HepG2 (cell line): ENCODE measurements around the gene DRD5. TPM values are rescaled to one million over a fixed set of nuclear protein-coding genes. Genes with fewer than 3 reads are reported as not detected.

Experiments
- ATAC-seq: fragments of 200-7000 bp; cut with Tn5 transposase; 3 replicates; pipeline ENCODE4 v1.9.1; 2020; ENCODE audit warnings: mild to moderate bottlenecking, moderate library complexity
- BruUV-seq: library from RNA; stranded (reverse); fragments of 400-500 nt; replicated peaks from 2 replicates; lab custom pipeline; 2021; lab: Mats Ljungman, UMichigan
- CTCF ChIA-PET: fragments of 300-600 bp; formaldehyde crosslinking; extraction: SDS; loops from one replicate; lab custom pipeline; 2021; ENCODE audit warnings: low total read pairs, inconsistent platforms, low intra/inter-chr PET ratio; lab: Yijun Ruan, JAX
- POLR2A ChIA-PET: fragments of 350-600 bp; sonication (Branson Sonifier 250); formaldehyde crosslinking; loops from one replicate; lab custom pipeline; 2020; ENCODE audit warnings: antibody characterized with exemption, inconsistent platforms; lab: Yijun Ruan, JAX
- DNase-seq: peaks from one replicate; pipeline ENCODE4 v3.0.0-alpha.2; 2015; ENCODE audit warnings: low spot score
- FAIRE-seq: peaks from 3 replicates; lab custom pipeline; 2011; peaks lifted over from hg19 to GRCh38; lab: Jason Lieb, UNC
- H2AFZ ChIP-seq: one replicate; pipeline ENCODE4 v1.6.1; 2011; ENCODE audit warnings: low read length, inconsistent platforms
- H3K27ac ChIP-seq: fragments of 300-600 bp; 3 replicates; pipeline ENCODE4 v1.8.0; 2011; ENCODE audit warnings: mixed run types, mild to moderate bottlenecking, mixed read lengths, low read length, inconsistent platforms; ENCODE audit not compliant: insufficient read depth; ENCODE audit errors: extremely low read length
- H3K27me3 ChIP-seq, 2 experiments: fragments of 200-600 bp in 1 of 2; 2 replicates in 1 of 2; 3 replicates in 1 of 2; pipeline versions ENCODE4 v1.6.0 to v1.8.0; 2011; ENCODE audit warnings: low read length in 2 of 2, mild to moderate bottlenecking in 2 of 2, moderate library complexity in 2 of 2, inconsistent platforms in 1 of 2; ENCODE audit not compliant: insufficient read depth in 2 of 2, control insufficient read depth in 1 of 2
- H3K36me3 ChIP-seq, 2 experiments: fragments of 200-600 bp in 1 of 2; replicated peaks in 1 of 2; 2 replicates in 1 of 2; 3 replicates in 1 of 2; pipeline versions ENCODE4 v1.5.1 to v1.8.0; 2011; ENCODE audit warnings: low read length in 2 of 2, inconsistent platforms in 1 of 2; ENCODE audit not compliant: insufficient read depth in 2 of 2, control insufficient read depth in 1 of 2
- H3K4me1 ChIP-seq: 2 replicates; pipeline ENCODE4 v1.5.1; 2012; ENCODE audit warnings: low read length, inconsistent platforms; ENCODE audit not compliant: insufficient read depth
- H3K4me2 ChIP-seq: 2 replicates; pipeline ENCODE4 v1.6.0; 2011; ENCODE audit warnings: low read depth, low read length, inconsistent platforms
- H3K4me3 ChIP-seq, 3 experiments: fragments of 200-600 bp in 1 of 3; sonication (generic), shearing (Covaris generic) in 1 of 3; replicated peaks in 1 of 3; 2 replicates each; pipeline ENCODE4 v1.5.1; 2011 to 2016; ENCODE audit warnings: low read length in 3 of 3, inconsistent platforms in 2 of 3, low read depth in 2 of 3, mild to moderate bottlenecking in 2 of 3, control low read depth in 1 of 3, mixed read lengths in 1 of 3; ENCODE audit not compliant: insufficient read depth in 1 of 3
- H3K79me2 ChIP-seq: one replicate; pipeline ENCODE4 v1.6.1; 2011; ENCODE audit warnings: low read length, inconsistent platforms; ENCODE audit not compliant: insufficient read depth
- H3K9ac ChIP-seq: 2 replicates; pipeline ENCODE4 v1.6.0; 2011; ENCODE audit warnings: mild to moderate bottlenecking, low read depth, low read length, inconsistent platforms; ENCODE audit not compliant: insufficient read depth
- H3K9me3 ChIP-seq: 2 replicates; pipeline ENCODE4 v1.5.1; 2012; ENCODE audit warnings: mild to moderate bottlenecking, low read length
- H4K20me1 ChIP-seq: 2 replicates; pipeline ENCODE4 v1.6.0; 2011; ENCODE audit warnings: inconsistent platforms, mild to moderate bottlenecking, low read length, moderate library complexity; ENCODE audit not compliant: insufficient read depth
- ATF2 ChIP-seq: sonication (generic); formaldehyde crosslinking; IDR thresholded peaks from 2 replicates; pipeline ENCODE4 v1.4.0; 2020; ENCODE audit warnings: missing genetic modification reagents
- HOXA9 ChIP-seq: sonication (generic); formaldehyde crosslinking; IDR thresholded peaks from 2 replicates; pipeline ENCODE4 v1.8.1; 2022; ENCODE audit warnings: missing genetic modification reagents, mild to moderate bottlenecking, moderate library complexity, borderline replicate concordance
- LRRFIP1 ChIP-seq: sonication (generic); formaldehyde crosslinking; conservative IDR thresholded peaks from 2 replicates; pipeline ENCODE4 v1.4.0; 2020; ENCODE audit warnings: missing genetic modification reagents
- PRDM4 ChIP-seq: sonication (generic); formaldehyde crosslinking; IDR thresholded peaks from 2 replicates; pipeline ENCODE4 v1.9.0; 2021; ENCODE audit warnings: missing genetic modification reagents, borderline replicate concordance
- PREB ChIP-seq: sonication (generic); formaldehyde crosslinking; IDR thresholded peaks from 2 replicates; pipeline ENCODE4 v1.4.0; 2020; ENCODE audit warnings: missing genetic modification reagents
- RFXANK ChIP-seq: IDR thresholded peaks from 2 replicates; pipeline ENCODE4 v1.6.1; 2016
- ZNF34 ChIP-seq: sonication (generic); formaldehyde crosslinking; IDR thresholded peaks from 2 replicates; pipeline ENCODE4 v1.4.0; 2020; ENCODE audit warnings: mild to moderate bottlenecking, missing genetic modification reagents, borderline replicate concordance
- ZNF343 ChIP-seq: sonication (generic); formaldehyde crosslinking; IDR thresholded peaks from 2 replicates; pipeline ENCODE4 v1.4.0; 2020; ENCODE audit warnings: mild to moderate bottlenecking, missing genetic modification reagents
- ZNF44 ChIP-seq: sonication (generic); formaldehyde crosslinking; IDR thresholded peaks from 2 replicates; pipeline ENCODE4 v1.5.1; 2020; ENCODE audit warnings: mild to moderate bottlenecking, missing genetic modification reagents
- WGBS: methylation state at CpG from one replicate; pipeline ENCODE4 v1.1.6; 2017; ENCODE audit warnings: low lambda C conversion rate; 5-methylcytosine and 5-hydroxymethylcytosine counted together
- in situ Hi-C: cut with HindIII; loops from 2 replicates; pipeline ENCODE4 v1.10.0; 2017; ENCODE audit warnings: low pct_unique_long_range_greater_than_20kb; ENCODE audit not compliant: extremely low pct_ligation_motif_present
- intact Hi-C: fragments of 100-400 bp; cut with micrococcal nuclease; formaldehyde crosslinking; loops from one replicate; pipeline ENCODE4 v1.10.0; 2022; ENCODE audit not compliant: unreplicated experiment
- polyA plus RNA-seq, 8 experiments: library from polyadenylated mRNA; depleted of rRNA in 3 of 8; stranded (reverse) in 7 of 8; unstranded in 1 of 8; fragments of >200 nt; fragmentation: Illumina TruSeq in 4 of 8; extraction: Trizol in 4 of 8; gene quantifications; 2 replicates each; pipeline versions ENCODE4 v1.2.1 to v1.2.3, GENCODE V29; 2011 to 2016; ENCODE audit warnings: low read depth in 4 of 8, missing spikeins in 1 of 8, mixed read lengths in 1 of 8; ENCODE audit not compliant: insufficient read depth in 1 of 8
- total RNA-seq, 5 experiments: library from RNA; depleted of rRNA; stranded (reverse); fragments of >200 nt; fragmentation: Illumina TruSeq; extraction: Trizol; gene quantifications; 2 replicates each; pipeline ENCODE4 v1.2.3, GENCODE V29; 2016; ENCODE audit warnings: low read depth in 1 of 5

The DRD5 gene
- total and polyA plus RNA-seq, 2 of the 13 experiments (the other 11 are each of a cell fraction or from before 2014, with no cell fraction given) = not detected

- Histone ChIP-seq H3K9me3 (no peaks in the 10 kb centered on the region), H3K79me2 (no peaks in the 10 kb centered on the region), H2AFZ (no peak overlapping the region), H3K9ac (no peak overlapping the region), H3K4me3 (no peak overlapping the region), H3K4me2 (no peak overlapping the region), H3K27me3 (no peaks in the 10 kb centered on the region), H3K4me1 (no peaks in the 10 kb centered on the region), H3K36me3 (peaks cover 14 to 49% of the 10 kb centered on the region in 2 experiments), H3K27ac (no peak overlapping the region), H4K20me1 (0 out of 2 replicates have a peak, but pooled peaks cover under 1% of the 10 kb centered on the region)
- ATAC-seq = no peak
- no peak for FAIRE-seq
- in situ Hi-C loops (no loop called here), intact Hi-C loops (no loop called here)
- CTCF ChIA-PET = no interaction called here
- WGBS = 97% methylated on average over 1 of the region's 1 CpG
- TF ChIP-seq ZNF343 (CRISPR knock-in tag) (no peak), ATF2 (no peak), PRDM4 (CRISPR knock-in tag) (no peak), LRRFIP1 (CRISPR knock-in tag) (no peak), RFXANK (CRISPR knock-in tag) (no peak), ZNF34 (CRISPR knock-in tag) (no peak), HOXA9 (CRISPR knock-in tag) (no peak), ZNF44 (no peak), PREB (CRISPR knock-in tag) (no peak)
- POLR2A ChIA-PET = no interaction called here
- DNase-seq = no peak
- no TSS peak for BruUV-seq
These were observed 45.1 kb downstream of the DRD5 start for GRCh38 chr4:9826551-9826950.
